ENCODE data around the gene COL13A1. TPM values are rescaled to one million over a fixed set of nuclear protein-coding genes. Genes with fewer than 3 reads are reported as not detected.
A peak's percentile ranks its signal among the peaks of the same experiment; 100 is the strongest.

The COL13A1 gene
- total and polyA plus RNA-seq, 2 donors: 0.19 to 0.96 TPM

- Histone ChIP-seq H3K27ac (ENCODE audit: low read depth in 1 of 2, low read length in 1 of 2) (no peak overlapping the region), H3K9me3 (ENCODE audit: control insufficient read depth in 2 of 2, insufficient read depth in 1 of 2, low read length in 1 of 2) (no peaks in the 10 kb centered on the region), H3K4me3 (ENCODE audit: low read length in 2 of 2) (no peak overlapping the region), H3K27me3 (ENCODE audit: control insufficient read depth in 2 of 2, insufficient read depth in 1 of 2, low read length in 1 of 2) (peaks cover 0 to 51% of the 10 kb centered on the region in 2 donors), H3K36me3 (ENCODE audit: control insufficient read depth in 2 of 2, insufficient read depth in 2 of 2, low read length in 1 of 2) (no peaks in the 10 kb centered on the region), H3K4me1 (ENCODE audit: control insufficient read depth in 2 of 2, insufficient read depth in 2 of 2, low read length in 2 of 2) (peaks cover 7 to 17% of the 10 kb centered on the region in 2 donors)
- no peak for DNase-seq (ENCODE audit: low read depth in 6 of 9, low spot score in 9 of 9)
- 89% methylated on average over 12 of the region's 12 CpGs for WGBS
Measured at GRCh38 chr10:69896606-69897231, 95.0 kb downstream of the COL13A1 start.

GRCh38 chr10:69897432-69897831 lies 95.7 kb downstream of the COL13A1 start:
- H3K27me3 ChIP-seq (ENCODE audit: control insufficient read depth in 2 of 2, insufficient read depth in 1 of 2, low read length in 1 of 2): peaks cover 0 to 56% of the 10 kb centered on the region in 2 donors
- H3K36me3 ChIP-seq (ENCODE audit: control insufficient read depth in 2 of 2, insufficient read depth in 2 of 2, low read length in 1 of 2): no peaks in the 10 kb centered on the region
- WGBS: 98% methylated on average over 9 of the region's 9 CpGs
- peaks cover 7 to 19% of the 10 kb centered on the region in 2 donors for H3K4me1 ChIP-seq (ENCODE audit: control insufficient read depth in 2 of 2, insufficient read depth in 2 of 2, low read length in 2 of 2)
- H3K27ac ChIP-seq (ENCODE audit: low read depth in 1 of 2, low read length in 1 of 2): no peak overlapping the region
- no peak overlapping the region for H3K4me3 ChIP-seq (ENCODE audit: low read length in 2 of 2)
- DNase-seq (ENCODE audit: low read depth in 6 of 9, low spot score in 9 of 9): no peak
- H3K9me3 ChIP-seq (ENCODE audit: control insufficient read depth in 2 of 2, insufficient read depth in 1 of 2, low read length in 1 of 2): no peaks in the 10 kb centered on the region

GRCh38 chr10:69897999-69898398 lies 96.3 kb downstream of the COL13A1 start:
- H3K9me3 ChIP-seq (ENCODE audit: control insufficient read depth in 2 of 2, insufficient read depth in 1 of 2, low read length in 1 of 2): no peaks in the 10 kb centered on the region
- no peaks in the 10 kb centered on the region for H3K36me3 ChIP-seq (ENCODE audit: control insufficient read depth in 2 of 2, insufficient read depth in 2 of 2, low read length in 1 of 2)
- no peak for DNase-seq (ENCODE audit: low read depth in 6 of 9, low spot score in 9 of 9)
- peaks cover 7 to 19% of the 10 kb centered on the region in 2 donors for H3K4me1 ChIP-seq (ENCODE audit: control insufficient read depth in 2 of 2, insufficient read depth in 2 of 2, low read length in 2 of 2)
- H3K27ac ChIP-seq (ENCODE audit: low read depth in 1 of 2, low read length in 1 of 2): no peak overlapping the region
- 95% methylated on average over 10 of the region's 10 CpGs for WGBS
- peaks cover 0 to 60% of the 10 kb centered on the region in 2 donors for H3K27me3 ChIP-seq (ENCODE audit: control insufficient read depth in 2 of 2, insufficient read depth in 1 of 2, low read length in 1 of 2)
- H3K4me3 ChIP-seq (ENCODE audit: low read length in 2 of 2): no peak overlapping the region

GRCh38 chr10:69898524-69898923 lies 96.8 kb downstream of the COL13A1 start:
- H3K4me1 ChIP-seq (ENCODE audit: control insufficient read depth in 2 of 2, insufficient read depth in 2 of 2, low read length in 2 of 2): peaks cover 7 to 19% of the 10 kb centered on the region in 2 donors
- no peaks in the 10 kb centered on the region for H3K36me3 ChIP-seq (ENCODE audit: control insufficient read depth in 2 of 2, insufficient read depth in 2 of 2, low read length in 1 of 2)
- peaks cover 0 to 2% of the 10 kb centered on the region in 2 donors for H3K9me3 ChIP-seq (ENCODE audit: control insufficient read depth in 2 of 2, insufficient read depth in 1 of 2, low read length in 1 of 2)
- WGBS: 84% methylated on average over 10 of the region's 10 CpGs
- H3K4me3 ChIP-seq (ENCODE audit: low read length in 2 of 2): no peak overlapping the region
- peaks cover 0 to 62% of the 10 kb centered on the region in 2 donors for H3K27me3 ChIP-seq (ENCODE audit: control insufficient read depth in 2 of 2, insufficient read depth in 1 of 2, low read length in 1 of 2)
- no peak for DNase-seq (ENCODE audit: low read depth in 6 of 9, low spot score in 9 of 9)
- no peak overlapping the region for H3K27ac ChIP-seq (ENCODE audit: low read depth in 1 of 2, low read length in 1 of 2)

GRCh38 chr10:69898941-69899340 lies 97.2 kb downstream of the COL13A1 start:
- Histone ChIP-seq H3K9me3 (ENCODE audit: control insufficient read depth in 2 of 2, insufficient read depth in 1 of 2, low read length in 1 of 2) (peaks cover 0 to 2% of the 10 kb centered on the region in 2 donors), H3K27ac (ENCODE audit: low read depth in 1 of 2, low read length in 1 of 2) (no peak overlapping the region)
- whole genome bisulfite sequencing: 97% methylated on average over 2 of the region's 2 CpGs

GRCh38 chr10:69899727-69900595 lies 98.3 kb downstream of the COL13A1 start:
- Histone ChIP-seq H3K36me3 (ENCODE audit: control insufficient read depth in 2 of 2, insufficient read depth in 2 of 2, low read length in 1 of 2) (no peaks in the 10 kb centered on the region), H3K9me3 (ENCODE audit: control insufficient read depth in 2 of 2, insufficient read depth in 1 of 2, low read length in 1 of 2) (peaks cover 0 to 2% of the 10 kb centered on the region in 2 donors), H3K4me1 (ENCODE audit: control insufficient read depth in 2 of 2, insufficient read depth in 2 of 2, low read length in 2 of 2) (peaks cover 7 to 19% of the 10 kb centered on the region in 2 donors), H3K27me3 (ENCODE audit: control insufficient read depth in 2 of 2, insufficient read depth in 1 of 2, low read length in 1 of 2) (peaks cover 0 to 66% of the 10 kb centered on the region in 2 donors), H3K27ac (ENCODE audit: low read depth in 1 of 2, low read length in 1 of 2) (no peak overlapping the region), H3K4me3 (ENCODE audit: low read length in 2 of 2) (no peak overlapping the region)
- no peak for DNase-seq (ENCODE audit: low read depth in 6 of 9, low spot score in 9 of 9)
- 96% methylated on average over 12 of the region's 12 CpGs for WGBS

More at GRCh38 chr10:69898941-69899340, 97.2 kb downstream of the COL13A1 start:
- peaks cover 7 to 19% of the 10 kb centered on the region in 2 donors for H3K4me1 ChIP-seq (ENCODE audit: control insufficient read depth in 2 of 2, insufficient read depth in 2 of 2, low read length in 2 of 2)
- no peak for DNase-seq (ENCODE audit: low read depth in 6 of 9, low spot score in 9 of 9)
- H3K4me3 ChIP-seq (ENCODE audit: low read length in 2 of 2): no peak overlapping the region
- H3K36me3 ChIP-seq (ENCODE audit: control insufficient read depth in 2 of 2, insufficient read depth in 2 of 2, low read length in 1 of 2): no peaks in the 10 kb centered on the region
- peaks cover 0 to 63% of the 10 kb centered on the region in 2 donors for H3K27me3 ChIP-seq (ENCODE audit: control insufficient read depth in 2 of 2, insufficient read depth in 1 of 2, low read length in 1 of 2)

- H3K9me3 ChIP-seq (ENCODE audit: control insufficient read depth in 2 of 2, insufficient read depth in 1 of 2, low read length in 1 of 2): peaks cover 0 to 2% of the 10 kb centered on the region in 2 donors
- peaks cover 0 to 63% of the 10 kb centered on the region in 2 donors for H3K27me3 ChIP-seq (ENCODE audit: control insufficient read depth in 2 of 2, insufficient read depth in 1 of 2, low read length in 1 of 2)
- no peak overlapping the region for H3K27ac ChIP-seq (ENCODE audit: low read depth in 1 of 2, low read length in 1 of 2)
- H3K4me3 ChIP-seq (ENCODE audit: low read length in 2 of 2): no peak overlapping the region
- peak in 7 of 9 donors; percentile 12 to 62 (median 31) for DNase-seq (ENCODE audit: low read depth in 6 of 9, low spot score in 9 of 9)
- no peaks in the 10 kb centered on the region for H3K36me3 ChIP-seq (ENCODE audit: control insufficient read depth in 2 of 2, insufficient read depth in 2 of 2, low read length in 1 of 2)
- WGBS: 15% methylated on average over 2 of the region's 2 CpGs
- H3K4me1 ChIP-seq (ENCODE audit: control insufficient read depth in 2 of 2, insufficient read depth in 2 of 2, low read length in 2 of 2): peaks cover 7 to 19% of the 10 kb centered on the region in 2 donors
Measured at GRCh38 chr10:69901022-69901421, 99.3 kb downstream of the COL13A1 start.

GRCh38 chr10:69901628-69902505 lies 100.2 kb downstream of the COL13A1 start:
- no peak overlapping the region for H3K4me3 ChIP-seq (ENCODE audit: low read length in 2 of 2)
- DNase-seq (ENCODE audit: low read depth in 6 of 9, low spot score in 9 of 9): peak in 3 of 9 donors; percentile 17 to 39 (median 38)
- peaks cover 0 to 2% of the 10 kb centered on the region in 2 donors for H3K9me3 ChIP-seq (ENCODE audit: control insufficient read depth in 2 of 2, insufficient read depth in 1 of 2, low read length in 1 of 2)
- peaks cover 0 to 55% of the 10 kb centered on the region in 2 donors for H3K27me3 ChIP-seq (ENCODE audit: control insufficient read depth in 2 of 2, insufficient read depth in 1 of 2, low read length in 1 of 2)
- no peaks in the 10 kb centered on the region for H3K36me3 ChIP-seq (ENCODE audit: control insufficient read depth in 2 of 2, insufficient read depth in 2 of 2, low read length in 1 of 2)
- peaks cover 7 to 19% of the 10 kb centered on the region in 2 donors for H3K4me1 ChIP-seq (ENCODE audit: control insufficient read depth in 2 of 2, insufficient read depth in 2 of 2, low read length in 2 of 2)
- H3K27ac ChIP-seq (ENCODE audit: low read depth in 1 of 2, low read length in 1 of 2): no peak overlapping the region
- 83% methylated on average over 10 of the region's 10 CpGs for WGBS

All from thymus (tissue), 11 donors.